Astrocyte (in vitro differentiated cells and primary cell): ENCODE measurements around the gene LIME1. TPM values are rescaled to one million over a fixed set of nuclear protein-coding genes. Genes with fewer than 3 reads are reported as not detected.

Source experiments
- DNase-seq: peaks from one replicate; pipeline ENCODE4 v3.0.0-alpha.2; 2010; ENCODE audit warnings: low read depth
- FAIRE-seq: peaks from 2 replicates; lab custom pipeline; 2011; peaks lifted over from hg19 to GRCh38; lab: Jason Lieb, UNC
- H2AFZ ChIP-seq: 2 replicates; pipeline ENCODE4 v1.6.0; 2012; ENCODE audit warnings: low read depth, low read length, inconsistent platforms
- H3K27ac ChIP-seq: 2 replicates; pipeline ENCODE4 v1.5.1; 2011; ENCODE audit warnings: low read depth, low read length, inconsistent platforms
- H3K27me3 ChIP-seq: 2 replicates; pipeline ENCODE4 v1.6.0; 2011; ENCODE audit warnings: low read length, inconsistent platforms; ENCODE audit not compliant: insufficient read depth
- H3K36me3 ChIP-seq: 2 replicates; pipeline ENCODE4 v1.5.1; 2011; ENCODE audit warnings: low read length, inconsistent platforms; ENCODE audit not compliant: insufficient read depth
- H3K4me1 ChIP-seq: 2 replicates; pipeline ENCODE4 v1.5.1; 2011; ENCODE audit warnings: low read length, inconsistent platforms; ENCODE audit not compliant: insufficient read depth
- H3K4me2 ChIP-seq: 2 replicates; pipeline ENCODE4 v1.6.0; 2012; ENCODE audit warnings: low read length, inconsistent platforms
- H3K4me3 ChIP-seq: 2 replicates; pipeline ENCODE4 v1.5.1; 2011; ENCODE audit warnings: low read depth, mild to moderate bottlenecking, low read length, inconsistent platforms; ENCODE audit not compliant: insufficient read depth
- H3K79me2 ChIP-seq: 2 replicates; pipeline ENCODE4 v1.6.0; 2012; ENCODE audit warnings: mild to moderate bottlenecking, low read length, inconsistent platforms; ENCODE audit not compliant: insufficient read depth
- H3K9ac ChIP-seq: 2 replicates; pipeline ENCODE4 v1.6.0; 2012; ENCODE audit warnings: mild to moderate bottlenecking, low read length, inconsistent platforms
- H3K9me3 ChIP-seq: 2 replicates; pipeline ENCODE4 v1.5.1; 2012; ENCODE audit warnings: low read depth, mild to moderate bottlenecking, low read length, inconsistent platforms; ENCODE audit not compliant: insufficient read depth
- H4K20me1 ChIP-seq: 2 replicates; pipeline ENCODE4 v1.6.0; 2012; ENCODE audit warnings: low read length, inconsistent platforms; ENCODE audit not compliant: insufficient read depth
- H3K27ac Mint-ChIP-seq: one replicate; pipeline ENCODE4 v1.8.0; 2021; ENCODE audit warnings: mild to moderate bottlenecking, mixed read lengths; ENCODE audit not compliant: unreplicated experiment
- H3K27me3 Mint-ChIP-seq: one replicate; pipeline ENCODE4 v1.8.0; 2021; ENCODE audit warnings: low read depth, mixed read lengths; ENCODE audit not compliant: unreplicated experiment
- H3K36me3 Mint-ChIP-seq: one replicate; pipeline ENCODE4 v1.8.0; 2021; ENCODE audit warnings: low read depth, mixed read lengths; ENCODE audit not compliant: unreplicated experiment
- H3K4me1 Mint-ChIP-seq: one replicate; pipeline ENCODE4 v1.8.0; 2021; ENCODE audit warnings: low read depth, mixed read lengths; ENCODE audit not compliant: unreplicated experiment
- H3K4me3 Mint-ChIP-seq: one replicate; pipeline ENCODE4 v1.8.0; 2021; ENCODE audit warnings: mild to moderate bottlenecking, moderate library complexity, mixed read lengths; ENCODE audit not compliant: unreplicated experiment
- H3K9me3 Mint-ChIP-seq: one replicate; pipeline ENCODE4 v1.8.0; 2021; ENCODE audit warnings: mild to moderate bottlenecking, mixed read lengths; ENCODE audit not compliant: unreplicated experiment
- EZH2 ChIP-seq: IDR thresholded peaks from 2 replicates; pipeline ENCODE4 v1.6.1; 2012; ENCODE audit warnings: mild to moderate bottlenecking, low read length, inconsistent platforms; ENCODE audit not compliant: insufficient read depth
- total RNA-seq: library from RNA; stranded (reverse); gene quantifications from 2 replicates; pipeline ENCODE4 v1.2.1, GENCODE V29; 2021
- TF ChIP-seq, protein P1 (sequence below): IDR thresholded peaks from 2 replicates; pipeline ENCODE4 v1.5.1; 2011; ENCODE audit warnings: low read depth, mild to moderate bottlenecking, inconsistent platforms, low read length, moderate library complexity; ENCODE audit not compliant: insufficient read depth

LIME1 gene
- total RNA-seq, 1 donor from 2014 or later = 7.6 TPM

DNA sequence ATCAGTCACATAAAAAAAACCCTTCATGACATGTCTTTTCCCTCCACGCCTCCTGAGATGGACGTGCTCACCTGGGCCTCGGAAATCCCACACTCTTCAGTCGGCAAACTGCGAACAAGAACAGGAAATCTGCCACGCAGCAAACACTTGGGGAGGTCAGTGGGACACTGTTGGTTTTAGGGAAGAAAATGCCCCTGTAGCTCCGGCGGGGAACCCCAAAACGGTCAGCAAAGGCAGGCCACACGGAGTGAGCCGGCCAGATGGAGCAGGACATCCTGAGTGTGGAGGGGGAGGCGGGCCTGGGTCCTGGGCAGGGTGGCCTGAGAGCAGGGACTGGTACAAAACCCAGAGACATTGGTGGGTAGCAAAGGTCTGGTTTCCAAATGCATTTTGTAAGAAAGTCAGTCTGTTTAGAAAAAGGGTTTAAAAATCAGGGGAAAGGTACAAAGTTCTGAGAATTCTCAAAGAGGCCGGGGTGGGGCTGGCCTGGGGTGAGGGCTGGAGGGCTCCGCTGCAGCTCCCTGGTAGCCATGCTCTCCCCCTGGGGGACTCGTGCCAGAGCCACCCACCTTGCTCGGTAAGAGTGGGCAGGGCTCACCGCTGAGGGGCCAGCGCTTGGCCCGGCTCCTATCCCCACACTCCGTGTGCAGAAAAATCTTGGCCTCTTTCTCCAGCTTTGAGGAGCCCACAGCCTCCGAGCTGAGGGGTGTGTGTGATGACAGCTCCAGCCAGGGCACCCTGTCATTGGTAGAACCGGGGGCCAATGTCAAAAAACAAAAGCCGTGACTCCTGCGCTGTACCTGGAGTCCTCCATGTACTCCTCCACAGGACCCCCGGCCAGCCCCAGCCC lies 8.3 kb downstream of the LIME1 start:
- H3K9me3 Mint-ChIP-seq = no peaks in the 10 kb centered on the region
- Histone ChIP-seq H3K9ac (no peak overlapping the region), H4K20me1 (peaks cover 21% of the 10 kb centered on the region), H3K4me2 (no peak overlapping the region), H3K4me1 (peaks cover 15% of the 10 kb centered on the region), H3K36me3 (no peaks in the 10 kb centered on the region), H3K27me3 (no peaks in the 10 kb centered on the region), H2AFZ (no peak overlapping the region), H3K9me3 (no peaks in the 10 kb centered on the region), H3K4me3 (no peak overlapping the region), H3K27ac (no peak overlapping the region), H3K79me2 (peaks cover 8% of the 10 kb centered on the region)
- peak overlapping the region; percentile 58 for H3K27ac Mint-ChIP-seq
- H3K36me3 Mint-ChIP-seq = peaks cover 6% of the 10 kb centered on the region
- FAIRE-seq (no peak), DNase-seq (no peak)
- H3K4me3 Mint-ChIP-seq = no peak overlapping the region
- TF ChIP-seq, protein P1, sequence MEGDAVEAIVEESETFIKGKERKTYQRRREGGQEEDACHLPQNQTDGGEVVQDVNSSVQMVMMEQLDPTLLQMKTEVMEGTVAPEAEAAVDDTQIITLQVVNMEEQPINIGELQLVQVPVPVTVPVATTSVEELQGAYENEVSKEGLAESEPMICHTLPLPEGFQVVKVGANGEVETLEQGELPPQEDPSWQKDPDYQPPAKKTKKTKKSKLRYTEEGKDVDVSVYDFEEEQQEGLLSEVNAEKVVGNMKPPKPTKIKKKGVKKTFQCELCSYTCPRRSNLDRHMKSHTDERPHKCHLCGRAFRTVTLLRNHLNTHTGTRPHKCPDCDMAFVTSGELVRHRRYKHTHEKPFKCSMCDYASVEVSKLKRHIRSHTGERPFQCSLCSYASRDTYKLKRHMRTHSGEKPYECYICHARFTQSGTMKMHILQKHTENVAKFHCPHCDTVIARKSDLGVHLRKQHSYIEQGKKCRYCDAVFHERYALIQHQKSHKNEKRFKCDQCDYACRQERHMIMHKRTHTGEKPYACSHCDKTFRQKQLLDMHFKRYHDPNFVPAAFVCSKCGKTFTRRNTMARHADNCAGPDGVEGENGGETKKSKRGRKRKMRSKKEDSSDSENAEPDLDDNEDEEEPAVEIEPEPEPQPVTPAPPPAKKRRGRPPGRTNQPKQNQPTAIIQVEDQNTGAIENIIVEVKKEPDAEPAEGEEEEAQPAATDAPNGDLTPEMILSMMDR = no peak
- TF ChIP-seq EZH2 = no peak
- H3K27me3 Mint-ChIP-seq = no peaks in the 10 kb centered on the region
- H3K4me1 Mint-ChIP-seq = no peaks in the 10 kb centered on the region

DNA sequence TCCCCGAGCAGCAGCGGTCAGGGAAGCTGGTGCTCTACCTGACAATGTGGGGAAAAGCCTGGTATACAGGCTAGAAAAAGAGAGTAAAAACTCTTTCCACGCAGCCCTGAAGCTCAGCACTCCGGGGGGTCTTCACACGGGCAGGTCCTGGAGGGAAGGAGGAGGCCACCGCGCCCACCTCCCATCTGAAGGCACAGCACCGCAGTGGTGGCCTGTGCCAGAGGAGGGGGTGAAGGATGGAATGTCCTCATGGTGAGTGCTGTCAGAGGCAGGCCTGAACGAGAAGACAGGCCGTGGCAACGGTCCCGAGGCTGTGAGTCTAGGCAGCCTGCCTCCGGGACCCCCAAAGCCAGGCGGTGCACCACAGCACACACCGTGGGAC lies 9.0 kb downstream of the LIME1 start:
- Histone ChIP-seq H3K4me2 (no peak overlapping the region), H2AFZ (no peak overlapping the region), H4K20me1 (peaks cover 21% of the 10 kb centered on the region), H3K36me3 (no peaks in the 10 kb centered on the region), H3K27me3 (no peaks in the 10 kb centered on the region), H3K27ac (no peak overlapping the region), H3K4me1 (peaks cover 15% of the 10 kb centered on the region), H3K9me3 (no peaks in the 10 kb centered on the region), H3K9ac (no peak overlapping the region), H3K79me2 (peaks cover 8% of the 10 kb centered on the region), H3K4me3 (no peak overlapping the region)
- H3K4me1 Mint-ChIP-seq = no peaks in the 10 kb centered on the region
- no peak for FAIRE-seq
- peaks cover 6% of the 10 kb centered on the region for H3K36me3 Mint-ChIP-seq
- H3K27ac Mint-ChIP-seq = no peak overlapping the region
- H3K4me3 Mint-ChIP-seq = no peak overlapping the region
- no peaks in the 10 kb centered on the region for H3K9me3 Mint-ChIP-seq
- no peak for TF ChIP-seq EZH2
- TF ChIP-seq, protein P1 = no peak
- no peaks in the 10 kb centered on the region for H3K27me3 Mint-ChIP-seq
- no peak for DNase-seq
